Osteoblast (primary cell): ENCODE data around the gene MCRIP1. TPM values are rescaled to one million over a fixed set of nuclear protein-coding genes. Genes with fewer than 3 reads are reported as not detected.

Source experiments
- DNase-seq: peaks from one replicate; pipeline ENCODE4 v3.0.0; 2011; ENCODE audit warnings: low spot score, mixed read lengths; ENCODE audit not compliant: insufficient read length; ENCODE audit errors: missing footprints
- H2AFZ ChIP-seq: 2 replicates; pipeline ENCODE4 v1.6.0; 2011; ENCODE audit warnings: mild to moderate bottlenecking, low read length
- H3K27ac ChIP-seq: 2 replicates; pipeline ENCODE4 v1.5.1; 2011; ENCODE audit warnings: mild to moderate bottlenecking, low read depth, low read length, moderate library complexity
- H3K27me3 ChIP-seq: 2 replicates; pipeline ENCODE4 v1.6.0; 2012; ENCODE audit warnings: mild to moderate bottlenecking, control low read depth, inconsistent platforms, low read length, moderate library complexity; ENCODE audit not compliant: insufficient read depth
- H3K36me3 ChIP-seq: 2 replicates; pipeline ENCODE4 v1.5.1; 2011; ENCODE audit warnings: mild to moderate bottlenecking, low read length, control low read depth, moderate library complexity; ENCODE audit not compliant: insufficient read depth
- H3K4me1 ChIP-seq: 2 replicates; pipeline ENCODE4 v1.5.1; 2011; ENCODE audit warnings: mild to moderate bottlenecking, low read length, control low read depth, moderate library complexity; ENCODE audit not compliant: insufficient read depth
- H3K4me2 ChIP-seq: 2 replicates; pipeline ENCODE4 v1.6.0; 2011; ENCODE audit warnings: mild to moderate bottlenecking, low read length; ENCODE audit not compliant: insufficient read depth
- H3K4me3 ChIP-seq: fragments of 200-600 bp; sonication (generic); 3 replicates; pipeline ENCODE4 v1.5.1; 2012; ENCODE audit warnings: mild to moderate bottlenecking, low read length, inconsistent platforms; ENCODE audit not compliant: insufficient read depth
- H3K79me2 ChIP-seq: 2 replicates; pipeline ENCODE4 v1.6.0; 2012; ENCODE audit warnings: mild to moderate bottlenecking, low read length, control low read depth, inconsistent platforms; ENCODE audit not compliant: insufficient read depth
- H3K9me3 ChIP-seq: 2 replicates; pipeline ENCODE4 v1.5.1; 2011; ENCODE audit warnings: low read depth, low read length, control low read depth
- H4K20me1 ChIP-seq: 2 replicates; pipeline ENCODE4 v1.6.0; 2012; ENCODE audit warnings: mild to moderate bottlenecking, low read length, control low read depth; ENCODE audit not compliant: insufficient read depth
- total RNA-seq: library from RNA; depleted of rRNA; stranded (reverse); fragments of >200 nt; gene quantifications from 2 replicates; pipeline ENCODE4 v1.2.3, GENCODE V29; 2012
- TF ChIP-seq, protein P1 (sequence below): IDR thresholded peaks from 2 replicates; pipeline ENCODE4 v1.5.1; 2011; ENCODE audit warnings: mild to moderate bottlenecking, low read depth, low read length, moderate library complexity; ENCODE audit errors: extremely low read depth

The MCRIP1 gene
- total RNA-seq, 1 donor: 163 TPM

DNA sequence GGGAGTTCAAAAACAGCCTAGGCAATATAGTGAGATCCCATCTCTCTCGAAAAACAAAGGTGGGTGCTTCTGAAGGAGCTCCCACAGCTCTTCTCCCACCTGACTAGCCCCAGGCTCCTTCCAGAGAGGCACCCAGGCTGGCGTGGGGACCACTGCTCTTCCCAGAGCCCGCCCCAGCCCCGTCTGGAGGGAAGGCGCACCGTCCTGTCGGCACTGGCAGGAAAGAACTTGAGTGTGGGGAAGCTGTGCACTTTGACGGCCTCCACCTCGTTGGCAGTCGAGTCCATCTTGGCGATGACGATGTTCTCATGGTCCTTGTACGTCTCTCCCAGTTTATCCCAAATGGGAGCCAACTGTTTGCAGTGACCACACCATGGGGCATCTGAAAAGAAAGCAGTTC, 12.3 kb upstream of the MCRIP1 start:
- H2AFZ ChIP-seq: no peak overlapping the region
- no peak overlapping the region for H3K27ac ChIP-seq
- peaks cover 70% of the 10 kb centered on the region for H3K36me3 ChIP-seq
- H3K4me1 ChIP-seq: no peaks in the 10 kb centered on the region
- no peak for DNase-seq
- no peak overlapping the region for H3K4me3 ChIP-seq
- H3K4me2 ChIP-seq: no peak overlapping the region
- TF ChIP-seq, protein P1, sequence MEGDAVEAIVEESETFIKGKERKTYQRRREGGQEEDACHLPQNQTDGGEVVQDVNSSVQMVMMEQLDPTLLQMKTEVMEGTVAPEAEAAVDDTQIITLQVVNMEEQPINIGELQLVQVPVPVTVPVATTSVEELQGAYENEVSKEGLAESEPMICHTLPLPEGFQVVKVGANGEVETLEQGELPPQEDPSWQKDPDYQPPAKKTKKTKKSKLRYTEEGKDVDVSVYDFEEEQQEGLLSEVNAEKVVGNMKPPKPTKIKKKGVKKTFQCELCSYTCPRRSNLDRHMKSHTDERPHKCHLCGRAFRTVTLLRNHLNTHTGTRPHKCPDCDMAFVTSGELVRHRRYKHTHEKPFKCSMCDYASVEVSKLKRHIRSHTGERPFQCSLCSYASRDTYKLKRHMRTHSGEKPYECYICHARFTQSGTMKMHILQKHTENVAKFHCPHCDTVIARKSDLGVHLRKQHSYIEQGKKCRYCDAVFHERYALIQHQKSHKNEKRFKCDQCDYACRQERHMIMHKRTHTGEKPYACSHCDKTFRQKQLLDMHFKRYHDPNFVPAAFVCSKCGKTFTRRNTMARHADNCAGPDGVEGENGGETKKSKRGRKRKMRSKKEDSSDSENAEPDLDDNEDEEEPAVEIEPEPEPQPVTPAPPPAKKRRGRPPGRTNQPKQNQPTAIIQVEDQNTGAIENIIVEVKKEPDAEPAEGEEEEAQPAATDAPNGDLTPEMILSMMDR: no peak
- no peaks in the 10 kb centered on the region for H3K9me3 ChIP-seq
- H3K79me2 ChIP-seq: no peaks in the 10 kb centered on the region
- no peaks in the 10 kb centered on the region for H3K27me3 ChIP-seq
- peaks cover 24% of the 10 kb centered on the region for H4K20me1 ChIP-seq

DNA sequence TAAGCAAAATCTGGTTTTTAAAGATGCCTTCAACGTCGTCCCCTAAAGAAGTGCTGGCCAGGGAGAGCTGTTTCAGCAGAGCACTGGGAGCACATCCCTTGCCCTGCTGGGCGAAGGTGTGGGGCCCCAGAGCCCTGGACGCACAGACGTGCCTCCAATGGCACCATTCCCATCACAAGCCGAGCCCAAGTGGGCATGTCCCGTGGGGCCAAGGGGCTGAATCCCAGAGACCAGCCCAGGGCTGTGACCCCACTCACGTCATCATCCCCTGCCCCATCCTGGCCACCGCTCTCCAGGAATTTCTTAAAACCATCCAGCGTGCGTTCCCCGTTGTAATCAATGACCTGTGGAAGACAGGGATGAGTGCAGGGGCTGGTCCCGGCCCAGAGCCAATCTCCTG, 11.8 kb upstream of the MCRIP1 start:
- TF ChIP-seq, protein P1: no peak
- Histone ChIP-seq H3K27me3 (no peaks in the 10 kb centered on the region), H3K4me2 (no peak overlapping the region), H3K79me2 (no peaks in the 10 kb centered on the region), H2AFZ (no peak overlapping the region), H3K36me3 (peaks cover 70% of the 10 kb centered on the region), H3K4me1 (no peaks in the 10 kb centered on the region), H3K27ac (no peak overlapping the region), H3K4me3 (no peak overlapping the region), H4K20me1 (peaks cover 24% of the 10 kb centered on the region), H3K9me3 (no peaks in the 10 kb centered on the region)
- DNase-seq: no peak

DNA sequence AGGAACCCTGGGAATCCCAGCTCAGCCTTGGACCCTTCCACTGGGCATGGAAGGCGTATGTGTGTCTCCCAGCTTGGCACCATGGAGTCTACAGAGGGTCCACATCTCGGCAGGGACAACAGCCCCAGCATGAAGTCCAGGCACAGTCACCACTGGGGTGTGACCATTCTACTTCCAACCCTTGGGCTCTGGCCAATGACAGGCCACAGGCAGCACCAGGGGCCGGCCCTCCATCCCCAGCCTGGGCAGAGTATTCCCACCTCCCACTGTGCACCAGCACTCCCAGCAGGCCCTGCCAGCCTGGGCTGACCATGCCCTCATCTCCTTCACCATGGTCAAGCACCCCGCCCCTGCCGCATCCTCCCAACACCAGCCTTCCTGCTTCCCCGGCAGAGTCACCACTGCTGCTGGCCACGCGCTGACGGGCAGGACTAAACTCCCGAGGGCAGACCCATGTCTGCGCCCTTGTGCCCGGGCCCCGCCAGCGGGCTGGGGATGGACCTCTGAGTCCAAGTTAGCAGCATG, 11.3 kb upstream of the MCRIP1 start:
- H3K27me3 ChIP-seq: no peaks in the 10 kb centered on the region
- TF ChIP-seq, protein P1: no peak
- no peak for DNase-seq
- H3K79me2 ChIP-seq: no peaks in the 10 kb centered on the region
- peaks cover 67% of the 10 kb centered on the region for H3K36me3 ChIP-seq
- peaks cover 24% of the 10 kb centered on the region for H4K20me1 ChIP-seq
- no peak overlapping the region for H3K27ac ChIP-seq
- H2AFZ ChIP-seq: no peak overlapping the region
- no peak overlapping the region for H3K4me3 ChIP-seq
- H3K4me2 ChIP-seq: no peak overlapping the region
- no peaks in the 10 kb centered on the region for H3K9me3 ChIP-seq
- no peaks in the 10 kb centered on the region for H3K4me1 ChIP-seq

DNA sequence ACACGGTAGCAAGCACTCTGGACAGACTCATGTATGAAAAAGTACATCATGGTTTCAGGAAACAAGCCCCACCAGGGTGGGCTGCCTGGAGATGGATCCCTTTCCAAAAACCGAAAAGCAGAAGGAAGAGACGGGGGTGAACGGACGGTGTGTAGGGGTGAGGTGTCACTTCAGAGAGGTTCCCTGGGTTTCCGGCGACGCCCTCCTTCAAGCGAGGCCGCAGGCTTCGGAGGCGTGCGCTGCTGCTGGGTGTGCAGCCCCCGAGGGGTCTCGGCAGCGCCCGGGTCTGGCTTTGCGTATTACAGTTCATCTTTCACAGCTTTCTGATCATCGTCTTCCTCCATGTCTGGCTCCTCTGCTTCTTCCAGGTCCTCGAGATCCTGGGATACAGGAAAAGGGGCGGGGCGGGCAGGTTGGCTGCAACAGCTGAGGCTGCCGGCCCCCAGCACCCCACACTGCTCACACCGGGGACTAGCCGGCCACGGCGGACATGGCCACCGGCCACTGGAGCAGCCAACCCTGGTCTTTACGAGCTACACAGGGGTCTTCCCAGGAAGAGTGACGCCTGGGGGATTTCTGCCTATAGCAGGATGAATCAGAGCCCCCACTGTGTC, 10.7 kb upstream of the MCRIP1 start:
- TF ChIP-seq, protein P1: no peak
- Histone ChIP-seq H2AFZ (no peak overlapping the region), H3K79me2 (no peaks in the 10 kb centered on the region), H3K4me3 (no peak overlapping the region), H3K4me1 (no peaks in the 10 kb centered on the region), H3K27me3 (no peaks in the 10 kb centered on the region), H3K27ac (no peak overlapping the region), H3K36me3 (peaks cover 62% of the 10 kb centered on the region), H3K9me3 (no peaks in the 10 kb centered on the region), H4K20me1 (peaks cover 24% of the 10 kb centered on the region), H3K4me2 (no peak overlapping the region)
- no peak for DNase-seq
